OCI-LY3 (cell line): ENCODE data around the gene NDUFA1.
"Not testable (repeated sequence)": the region's sequence is repeated elsewhere in the genome, so short reads cannot be mapped to it uniquely, and the experiment has no call there.

Experiments
- H2AFZ ChIP-seq: fragments of 200-600, 300-600 bp; shearing (Covaris generic); 2 replicates; pipeline ENCODE4 v1.6.0; 2014; ENCODE audit warnings: antibody characterized with exemption, low read depth, low read length
- H3K27ac ChIP-seq: fragments of 200-600, 300-600 bp; sonication (generic); 2 replicates; pipeline ENCODE4 v1.5.1; 2014; ENCODE audit warnings: mild to moderate bottlenecking, low read length, moderate library complexity, mixed read lengths
- H3K27me3 ChIP-seq: fragments of 200-600, 300-600 bp; sonication (generic); 2 replicates; pipeline ENCODE4 v1.6.1; 2014; ENCODE audit warnings: low read depth, low read length, mixed read lengths
- H3K36me3 ChIP-seq: fragments of 200-600, 300-600 bp; sonication (generic); replicated peaks from 2 replicates; pipeline ENCODE3; 2014; ENCODE audit warnings: low read depth, low read length, mixed read lengths
- H3K4me1 ChIP-seq: fragments of 300-600, 200-600 bp; sonication (generic); 2 replicates; pipeline ENCODE4 v1.6.1; 2014; ENCODE audit warnings: low read length, mixed read lengths
- H3K4me2 ChIP-seq: fragments of 200-600, 300-600 bp; sonication (generic); 2 replicates; pipeline ENCODE4 v1.6.1; 2014; ENCODE audit warnings: low read length, mixed read lengths
- H3K4me3 ChIP-seq: fragments of 300-600, 200-600 bp; sonication (generic); 2 replicates; pipeline ENCODE4 v1.5.1; 2014; ENCODE audit warnings: antibody characterized with exemption, mild to moderate bottlenecking, low read length, moderate library complexity
- H3K79me2 ChIP-seq: fragments of 300-600, 200-600 bp; shearing (Covaris generic); 2 replicates; pipeline ENCODE4 v1.6.1; 2014; ENCODE audit warnings: mild to moderate bottlenecking, low read length, mixed read lengths
- H3K9ac ChIP-seq: fragments of 300-600, 200-600 bp; shearing (Covaris generic); 2 replicates; pipeline ENCODE4 v1.6.0; 2014; ENCODE audit warnings: mild to moderate bottlenecking, low read length, moderate library complexity
- H3K9me3 ChIP-seq: fragments of 200-600, 300-600 bp; shearing (Covaris generic); 2 replicates; pipeline ENCODE4 v1.6.1; 2014; ENCODE audit warnings: low read length, mixed read lengths; ENCODE audit not compliant: insufficient read depth
- H4K20me1 ChIP-seq: fragments of 200-600, 300-600 bp; sonication (generic); 2 replicates; pipeline ENCODE4 v1.6.1; 2016; ENCODE audit warnings: low read length, mixed read lengths; ENCODE audit not compliant: insufficient read depth
- EZH2phosphoT487 ChIP-seq: fragments of 200-600 bp; shearing (Covaris generic); IDR thresholded peaks from 2 replicates; pipeline ENCODE4 v1.6.1; 2018; ENCODE audit warnings: antibody characterized with exemption, mixed run types, low read depth
- TF ChIP-seq, protein P1 (sequence below): fragments of 200-600, 300-600 bp; sonication (generic); IDR thresholded peaks from 2 replicates; pipeline ENCODE4 v1.5.1; 2014; ENCODE audit warnings: antibody characterized with exemption, low read length, low read depth

The NDUFA1 gene

DNA sequence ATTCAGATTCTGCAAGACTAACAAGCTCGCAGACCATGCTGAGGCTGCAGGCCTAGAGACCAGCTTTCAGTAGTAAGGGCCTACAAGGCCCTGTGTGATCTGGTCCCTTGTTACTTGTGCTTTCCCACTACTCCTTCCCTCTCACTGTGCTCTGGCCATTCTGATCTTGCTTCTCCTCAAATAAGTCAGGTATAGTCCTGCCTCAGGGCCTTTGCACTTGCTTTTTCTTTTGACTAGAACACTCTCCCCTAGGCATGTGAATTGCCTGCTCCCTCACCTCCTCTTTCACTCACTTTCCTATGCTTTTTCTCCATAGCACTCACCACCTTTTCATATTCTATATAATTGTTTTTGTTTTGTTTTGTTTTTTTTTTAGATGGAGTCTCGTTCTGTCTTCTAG is 46.2 kb downstream of the NDUFA1 start:
- H3K27me3 ChIP-seq = no peaks in the 10 kb centered on the region
- no peaks in the 10 kb centered on the region for H4K20me1 ChIP-seq
- no peaks in the 10 kb centered on the region for H3K9me3 ChIP-seq
- no peaks in the 10 kb centered on the region for H3K36me3 ChIP-seq
- no peak overlapping the region for H2AFZ ChIP-seq
- no peak overlapping the region for H3K4me2 ChIP-seq
- no peak overlapping the region for H3K27ac ChIP-seq
- TF ChIP-seq, protein P1, sequence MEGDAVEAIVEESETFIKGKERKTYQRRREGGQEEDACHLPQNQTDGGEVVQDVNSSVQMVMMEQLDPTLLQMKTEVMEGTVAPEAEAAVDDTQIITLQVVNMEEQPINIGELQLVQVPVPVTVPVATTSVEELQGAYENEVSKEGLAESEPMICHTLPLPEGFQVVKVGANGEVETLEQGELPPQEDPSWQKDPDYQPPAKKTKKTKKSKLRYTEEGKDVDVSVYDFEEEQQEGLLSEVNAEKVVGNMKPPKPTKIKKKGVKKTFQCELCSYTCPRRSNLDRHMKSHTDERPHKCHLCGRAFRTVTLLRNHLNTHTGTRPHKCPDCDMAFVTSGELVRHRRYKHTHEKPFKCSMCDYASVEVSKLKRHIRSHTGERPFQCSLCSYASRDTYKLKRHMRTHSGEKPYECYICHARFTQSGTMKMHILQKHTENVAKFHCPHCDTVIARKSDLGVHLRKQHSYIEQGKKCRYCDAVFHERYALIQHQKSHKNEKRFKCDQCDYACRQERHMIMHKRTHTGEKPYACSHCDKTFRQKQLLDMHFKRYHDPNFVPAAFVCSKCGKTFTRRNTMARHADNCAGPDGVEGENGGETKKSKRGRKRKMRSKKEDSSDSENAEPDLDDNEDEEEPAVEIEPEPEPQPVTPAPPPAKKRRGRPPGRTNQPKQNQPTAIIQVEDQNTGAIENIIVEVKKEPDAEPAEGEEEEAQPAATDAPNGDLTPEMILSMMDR = no peak
- no peak for TF ChIP-seq EZH2phosphoT487
- no peak overlapping the region for H3K4me3 ChIP-seq
- H3K9ac ChIP-seq = no peak overlapping the region
- no peaks in the 10 kb centered on the region for H3K79me2 ChIP-seq
- H3K4me1 ChIP-seq = no peaks in the 10 kb centered on the region

DNA sequence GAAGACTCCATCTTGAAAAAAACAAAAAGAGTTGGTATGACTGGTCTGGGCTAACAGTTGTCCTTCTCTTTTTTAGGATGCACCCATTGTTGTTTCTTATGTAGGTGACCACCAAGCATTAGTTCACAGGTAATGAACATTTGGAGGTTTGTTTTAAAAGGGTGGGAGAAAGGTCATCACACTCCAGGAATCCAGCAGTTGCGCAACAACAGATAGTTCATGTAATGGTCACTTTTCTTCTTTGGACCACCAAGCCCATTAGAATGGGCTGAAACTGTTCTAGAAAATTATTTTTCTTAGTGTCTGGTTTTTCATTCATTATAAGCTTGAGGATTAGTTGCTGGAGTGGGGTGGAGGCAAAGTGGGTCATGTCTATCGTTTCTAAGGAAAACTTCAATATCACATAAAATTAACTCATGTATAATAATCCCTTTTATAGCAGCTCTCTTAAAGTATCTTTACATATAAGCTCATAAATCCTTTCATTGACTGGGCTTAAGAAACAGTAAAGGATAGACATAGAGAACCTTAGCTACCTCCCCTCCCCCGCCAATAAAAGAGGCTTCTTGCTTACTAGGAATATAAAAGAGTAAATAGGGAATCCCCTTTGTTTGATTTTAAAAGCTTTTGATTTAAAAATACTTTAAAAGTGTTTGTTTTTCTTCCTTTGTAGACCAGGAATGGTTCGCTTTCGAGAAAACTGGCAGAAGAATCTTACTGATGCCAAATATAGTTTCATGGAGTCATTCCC is 48.4 kb downstream of the NDUFA1 start:
- Histone ChIP-seq H3K27me3 (no peaks in the 10 kb centered on the region), H3K9me3 (no peaks in the 10 kb centered on the region), H2AFZ (no peak overlapping the region), H3K4me1 (no peaks in the 10 kb centered on the region), H3K27ac (no peak overlapping the region), H3K4me2 (no peak overlapping the region), H3K9ac (no peak overlapping the region), H3K4me3 (no peak overlapping the region), H4K20me1 (no peaks in the 10 kb centered on the region), H3K79me2 (no peaks in the 10 kb centered on the region), H3K36me3 (no peaks in the 10 kb centered on the region)
- TF ChIP-seq, protein P1 = no peak
- TF ChIP-seq EZH2phosphoT487 = no peak

DNA sequence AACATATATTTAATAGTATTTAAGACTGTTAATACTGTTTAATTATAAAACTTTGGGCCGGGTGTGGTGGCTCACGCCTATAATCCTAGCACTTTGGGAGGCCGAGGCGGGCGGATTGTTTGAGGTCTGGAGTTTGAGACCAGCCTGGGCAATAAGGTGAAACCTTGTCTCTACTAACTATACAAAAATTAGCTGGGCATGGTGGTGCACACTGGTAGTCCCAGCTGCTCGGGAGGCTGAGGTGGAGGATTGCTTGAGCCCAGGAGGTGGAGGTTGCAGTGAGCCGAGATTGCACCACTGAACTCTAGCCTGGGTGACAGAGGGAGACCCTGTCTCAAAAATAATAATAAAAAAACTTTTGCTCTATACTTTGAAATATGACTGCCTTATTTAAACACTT is 50.8 kb downstream of the NDUFA1 start:
- H3K9ac ChIP-seq, H3K27me3 ChIP-seq, H3K79me2 ChIP-seq, H3K4me1 ChIP-seq, H2AFZ ChIP-seq, H3K9me3 ChIP-seq, H3K27ac ChIP-seq, H4K20me1 ChIP-seq, H3K4me3 ChIP-seq, H3K36me3 ChIP-seq, H3K4me2 ChIP-seq: not testable (repeated sequence)
